ENCODE results near the gene ZBTB38.

Gene ZBTB38

GRCh38 chr3:141367038-141367730 is 1.1 kb upstream of the ZBTB38 start:
- no peak for DNase-seq (ENCODE audit: low read depth)

DNA sequence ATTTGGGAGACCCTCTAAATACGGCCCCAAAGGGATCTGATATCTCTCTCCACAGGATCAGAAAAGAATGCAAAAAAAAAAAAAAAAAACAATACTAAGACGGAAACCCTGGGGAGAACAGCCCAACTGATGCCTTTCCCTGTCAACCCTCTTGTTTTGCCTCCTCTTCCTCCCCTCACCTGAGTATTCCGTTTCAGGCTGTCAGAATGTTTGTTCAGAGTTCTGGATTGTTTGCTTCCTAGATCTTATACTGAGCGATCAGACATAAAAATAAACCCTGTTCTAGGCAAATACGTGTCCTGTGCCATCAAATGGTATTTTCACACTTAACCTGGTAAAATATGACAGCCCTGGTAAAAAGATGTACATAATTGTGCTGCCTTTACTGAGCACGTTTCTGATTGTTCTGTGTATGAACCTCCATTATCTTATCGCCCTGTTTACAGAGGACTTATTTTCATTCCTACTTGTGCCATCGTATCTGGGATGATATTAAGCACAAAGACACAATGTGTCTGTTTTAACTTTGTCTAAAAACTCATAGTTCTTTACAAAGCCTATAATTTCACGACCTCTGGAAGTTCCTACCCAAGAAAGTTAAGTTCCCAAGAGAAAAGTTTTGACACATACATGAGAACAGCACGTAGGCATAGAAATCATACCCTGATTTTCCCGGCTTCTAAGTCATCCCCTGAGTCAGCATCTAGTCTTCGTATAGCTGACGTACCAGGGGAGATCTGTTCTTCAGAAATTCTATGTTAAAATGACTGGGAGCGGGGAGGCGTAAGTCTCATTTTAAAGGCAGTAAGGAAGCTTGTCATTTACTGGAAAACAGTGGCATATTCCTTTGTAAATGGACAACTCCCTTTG is 856 bp downstream of the ZBTB38 start:
- no peak for DNase-seq (ENCODE audit: low read depth)

DNA sequence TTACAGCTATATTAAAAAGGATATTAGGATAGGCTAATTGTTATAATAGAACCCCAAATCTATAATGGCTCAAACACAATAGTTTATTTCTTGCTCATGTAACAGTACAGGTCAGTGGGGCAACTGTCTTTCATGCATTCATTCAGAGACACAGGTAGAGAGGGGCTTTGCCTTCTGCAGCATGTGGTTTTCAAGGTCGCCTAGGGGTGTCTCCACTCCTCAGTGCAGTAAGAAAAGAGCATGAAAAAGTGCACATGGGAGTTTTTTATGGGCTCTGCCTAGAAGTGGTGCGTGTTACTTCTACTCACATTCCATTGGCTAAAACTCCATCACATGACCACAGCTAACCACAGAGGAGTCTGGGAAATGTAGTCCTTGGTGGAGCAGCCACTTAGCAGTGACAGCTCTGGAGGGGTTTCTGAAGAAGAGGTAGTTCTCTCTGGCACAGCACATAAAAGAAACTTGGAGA is 1.8 kb downstream of the ZBTB38 start:
- peak; percentile 50 for DNase-seq (ENCODE audit: low read depth)

GRCh38 chr3:141371882-141372281 is 3.6 kb downstream of the ZBTB38 start:
- no peak for DNase-seq (ENCODE audit: low read depth)

DNA sequence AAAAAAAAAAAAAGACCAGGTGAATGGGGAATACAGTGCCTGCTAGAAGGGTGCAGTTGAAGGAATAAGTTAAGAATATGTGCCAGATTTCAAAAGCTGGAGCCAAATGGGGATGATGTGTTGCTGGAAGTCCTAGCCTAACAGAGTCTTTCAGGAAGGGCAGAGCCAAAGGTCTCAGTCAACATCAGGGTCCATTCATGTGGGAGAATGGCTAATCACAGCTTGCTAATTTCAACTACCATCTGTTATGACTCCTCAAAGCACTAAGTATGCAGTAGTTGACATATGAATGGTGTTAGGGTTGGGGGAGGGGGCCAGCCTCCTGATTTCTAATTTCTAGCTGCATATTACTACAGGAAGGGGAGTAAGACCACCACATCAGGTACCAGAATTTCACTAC is 4.4 kb downstream of the ZBTB38 start:
- no peak for DNase-seq (ENCODE audit: low read depth)

- DNase-seq (ENCODE audit: low read depth): no peak
Measured at GRCh38 chr3:141373232-141373631, 4.9 kb downstream of the ZBTB38 start.

GRCh38 chr3:141373768-141374526 is 5.6 kb downstream of the ZBTB38 start:
- no peak for DNase-seq (ENCODE audit: low read depth)

DNA sequence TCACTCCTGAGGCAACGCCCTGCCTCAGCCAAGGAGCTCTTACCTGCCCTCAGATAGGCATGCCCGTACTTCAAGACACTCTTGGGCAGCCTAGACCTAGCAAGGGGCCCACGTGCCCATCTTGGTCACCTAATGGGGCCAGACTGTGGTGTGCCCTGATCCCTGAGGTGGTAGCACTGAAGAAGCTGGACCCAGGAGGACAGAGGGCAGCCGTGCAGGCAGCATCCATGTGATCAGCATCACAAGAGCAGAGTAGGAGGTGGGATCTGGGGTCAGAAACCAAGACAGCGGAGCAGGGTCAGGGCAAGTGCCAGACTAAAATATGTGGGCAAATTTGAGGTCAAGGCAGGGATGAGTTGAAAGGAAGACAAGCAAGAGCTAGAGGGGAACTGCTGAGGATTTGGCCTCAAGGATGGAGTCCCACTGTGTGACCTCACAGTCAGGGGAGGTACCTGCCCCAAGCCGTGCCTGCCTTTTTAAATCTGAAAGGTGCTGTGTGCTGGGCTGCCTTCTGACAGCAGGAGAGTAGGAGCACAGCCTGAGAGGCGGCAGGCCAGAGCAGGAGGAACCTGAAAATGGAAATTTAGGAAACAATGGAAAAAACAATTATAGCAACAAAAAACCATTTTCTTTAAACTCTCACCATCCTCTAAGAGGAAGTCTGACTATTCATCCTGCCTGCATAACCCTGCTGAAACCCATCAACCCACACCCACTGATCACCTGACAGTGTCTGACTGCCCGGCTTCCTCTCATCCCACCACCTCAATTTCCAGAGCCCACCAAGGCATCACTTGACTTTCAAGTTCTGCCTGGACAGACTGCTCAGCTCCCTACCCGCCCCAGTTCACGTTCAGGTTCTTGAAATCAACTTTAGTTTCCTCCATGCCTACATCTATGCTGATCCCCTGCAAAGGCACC is 7.3 kb downstream of the ZBTB38 start:
- no peak for DNase-seq (ENCODE audit: low read depth)

DNA sequence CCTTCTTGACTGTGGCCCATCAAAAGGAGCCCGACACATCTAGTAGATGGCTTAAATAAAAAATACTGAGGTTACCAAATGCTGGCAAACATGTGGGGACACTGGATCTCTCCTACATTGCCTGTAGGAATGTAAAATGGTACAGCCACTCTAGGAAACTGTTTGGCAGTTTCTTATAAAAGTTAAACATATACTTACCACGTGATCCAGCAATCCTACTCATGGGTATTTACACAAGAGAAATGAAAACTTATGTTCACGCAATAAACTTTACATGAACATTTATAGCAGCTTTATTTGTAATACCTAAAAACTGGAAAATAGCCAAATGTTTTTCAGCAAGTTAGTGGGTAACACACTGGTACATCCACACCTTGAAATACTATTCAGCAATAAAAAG is 9.1 kb downstream of the ZBTB38 start:
- no peak for DNase-seq (ENCODE audit: low read depth)

- no peak for DNase-seq (ENCODE audit: low read depth)
Measured at GRCh38 chr3:141378556-141378955, 10.3 kb downstream of the ZBTB38 start.

DNA sequence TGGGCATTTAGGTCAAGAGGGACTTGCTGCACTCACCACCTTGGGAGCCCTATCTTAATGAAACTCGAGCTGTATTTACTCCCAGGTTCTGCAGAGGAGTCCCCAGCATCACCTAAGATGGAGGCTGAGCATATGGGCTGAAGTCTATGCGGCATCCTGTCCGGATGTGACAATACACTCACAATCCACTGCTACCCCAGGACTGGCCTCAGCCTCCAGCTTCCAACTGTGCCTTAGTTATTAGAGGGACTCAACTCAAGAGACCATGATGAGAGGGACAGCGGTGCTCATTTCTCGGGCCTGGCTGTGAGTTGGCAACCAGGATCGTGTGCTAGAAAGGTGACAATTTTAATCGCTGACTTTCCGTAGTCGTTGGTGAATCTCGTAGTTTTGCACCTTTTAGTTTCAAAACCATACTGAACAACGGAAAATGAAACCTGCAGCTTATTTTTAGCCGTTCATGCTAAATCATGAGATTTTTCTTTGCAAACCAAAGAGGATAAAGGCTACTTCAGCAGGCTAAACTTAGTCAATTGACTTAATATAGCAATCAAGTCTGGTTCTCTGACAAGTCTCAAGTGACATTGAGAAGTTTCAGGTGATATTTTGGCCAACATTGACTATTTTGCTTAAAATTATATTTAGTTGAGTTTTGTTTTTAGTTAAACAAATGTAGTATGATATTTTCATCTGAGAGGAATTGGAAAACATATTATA is 11.1 kb downstream of the ZBTB38 start:
- no peak for DNase-seq (ENCODE audit: low read depth)

DNA sequence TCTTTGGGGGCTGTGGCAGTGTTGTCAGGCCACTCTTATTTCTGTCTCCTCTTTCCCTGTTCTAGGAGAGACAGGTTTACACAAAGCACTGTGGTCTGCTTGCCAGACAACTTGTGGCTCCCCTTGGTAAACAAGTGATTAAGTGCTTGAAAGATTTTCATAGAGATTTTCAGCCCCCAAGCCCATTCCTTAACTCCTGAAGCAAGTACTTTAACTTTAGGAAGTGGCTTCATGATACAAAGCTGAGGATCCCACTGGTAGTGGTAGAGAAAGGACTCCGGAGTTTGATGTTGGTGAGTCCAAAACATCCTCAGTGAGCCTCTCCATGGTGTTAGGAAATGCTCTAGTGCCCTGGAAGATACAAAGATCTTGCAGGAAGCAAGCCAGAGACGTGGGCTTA is 12.0 kb downstream of the ZBTB38 start:
- DNase-seq (ENCODE audit: low read depth): no peak

DNA sequence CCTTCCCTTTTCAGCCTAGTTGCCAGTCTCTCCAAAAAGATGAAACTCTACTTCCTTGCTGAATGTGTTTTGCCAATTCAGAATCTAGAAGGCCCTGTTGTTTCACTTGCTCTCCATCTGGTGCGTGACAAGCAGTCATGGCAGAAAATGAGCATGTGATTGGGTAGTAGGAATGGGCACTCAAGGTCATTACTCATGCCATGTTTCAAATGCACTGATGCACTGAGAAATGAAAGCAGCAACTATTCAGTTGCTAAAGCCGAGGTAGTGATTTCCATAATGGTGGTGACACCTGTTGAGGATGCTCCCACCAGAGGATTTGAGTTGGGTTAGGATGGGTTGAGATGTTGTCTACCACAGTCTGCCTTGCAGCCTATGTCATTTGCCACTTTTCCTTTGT is 12.7 kb downstream of the ZBTB38 start:
- no peak for DNase-seq (ENCODE audit: low read depth)

- DNase-seq (ENCODE audit: low read depth): no peak
Measured at GRCh38 chr3:141382571-141382970, 14.3 kb downstream of the ZBTB38 start.

DNA sequence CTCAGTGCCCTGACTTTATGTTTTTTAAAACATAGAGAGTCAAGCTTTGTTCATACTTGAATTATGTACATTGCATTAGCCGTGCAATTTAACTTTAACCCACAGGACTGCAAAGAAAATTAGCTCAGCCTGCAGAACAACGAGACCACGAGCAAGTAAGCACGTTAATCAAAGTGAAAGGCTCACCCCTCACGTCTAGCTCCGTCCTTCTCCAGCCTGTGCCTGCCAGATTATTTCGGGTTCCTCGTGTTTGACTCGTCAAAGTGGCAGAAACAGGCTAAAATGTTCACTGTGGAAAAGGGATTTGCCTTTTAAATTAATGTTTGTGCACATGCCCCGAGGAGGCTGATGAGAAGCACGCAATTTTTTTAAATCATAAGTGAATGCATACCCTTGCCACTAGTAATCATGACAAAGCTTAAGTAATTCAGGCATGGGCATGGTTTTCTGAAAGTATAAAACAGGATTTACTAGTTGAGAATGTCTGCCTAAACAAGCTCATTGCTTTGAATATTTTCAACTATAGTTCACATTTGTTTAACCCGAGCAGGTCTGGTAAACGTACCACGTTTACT is 15.3 kb downstream of the ZBTB38 start:
- no peak for DNase-seq (ENCODE audit: low read depth)

- DNase-seq (ENCODE audit: low read depth): no peak
Measured at GRCh38 chr3:141384157-141384556, 15.9 kb downstream of the ZBTB38 start.

- DNase-seq (ENCODE audit: low read depth): no peak
Measured at GRCh38 chr3:141384575-141384974, 16.3 kb downstream of the ZBTB38 start.

DNA sequence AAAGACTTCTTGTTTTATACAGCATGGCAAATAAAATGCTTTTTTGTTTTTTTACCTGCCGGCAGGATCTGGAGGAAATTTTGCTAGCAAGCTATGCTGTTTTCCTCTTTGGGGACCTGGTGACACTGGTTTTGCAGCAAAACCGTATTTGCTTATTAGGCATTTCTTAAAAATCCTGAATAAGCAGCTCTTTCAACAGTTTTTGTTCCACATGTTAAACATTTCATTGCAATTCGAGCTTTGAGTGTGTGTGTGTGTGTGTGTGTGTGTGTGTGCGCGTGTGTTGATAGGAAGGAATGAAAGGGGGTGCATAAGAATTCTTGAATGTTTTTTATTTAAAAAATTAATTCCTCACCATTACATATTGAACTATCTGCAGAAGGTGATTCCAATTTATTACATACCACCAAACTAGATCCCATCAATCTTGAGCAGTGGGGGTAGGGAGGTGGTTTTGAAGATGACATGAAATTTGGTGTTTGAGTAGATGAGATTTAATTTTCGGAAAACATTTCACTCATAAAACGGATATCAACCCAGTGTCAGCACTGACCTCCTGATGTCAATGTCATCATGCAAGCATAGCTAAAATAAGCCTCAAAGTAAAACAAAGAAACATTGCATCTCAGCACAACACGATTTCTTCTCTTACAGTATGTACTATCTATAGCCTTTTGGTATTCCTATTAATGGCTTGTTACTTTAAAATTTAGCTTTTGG is 17.3 kb downstream of the ZBTB38 start:
- DNase-seq (ENCODE audit: low read depth): no peak

DNA sequence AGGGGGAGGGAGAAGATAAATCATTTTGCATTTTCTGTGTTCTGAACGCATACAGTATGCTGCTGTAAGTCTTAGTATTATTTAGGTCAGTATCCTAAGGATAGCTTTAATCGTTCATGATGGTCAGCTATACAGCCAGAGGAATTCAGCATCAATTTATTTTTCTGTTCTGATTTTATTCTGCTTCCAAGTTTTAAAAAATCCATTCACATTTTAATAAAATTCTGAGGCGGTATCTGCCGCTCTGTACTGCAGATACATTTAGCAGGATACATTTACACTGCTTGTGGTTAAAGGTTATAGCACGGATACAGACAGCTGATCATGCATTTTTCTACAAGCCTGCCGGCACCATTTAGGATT is 17.8 kb downstream of the ZBTB38 start:
- DNase-seq (ENCODE audit: low read depth): no peak

- DNase-seq (ENCODE audit: low read depth): no peak
Measured at GRCh38 chr3:141386611-141387111, 18.4 kb downstream of the ZBTB38 start.

Data from T-helper 22 cell (primary cell).